NCI-H1930 (cell line): ENCODE measurements around the gene MPRIP.
A peak's percentile ranks its signal among the peaks of the same experiment; 100 is the strongest.
"Not testable (repeated sequence)": the region's sequence is repeated elsewhere in the genome, so short reads cannot be mapped to it uniquely, and the experiment has no call there.

Experiments used
- DNase-seq, 2 experiments: peaks; one replicate each; lab custom pipeline; 2025; lab: John Stamatoyannopoulos, UW

Gene MPRIP

DNA sequence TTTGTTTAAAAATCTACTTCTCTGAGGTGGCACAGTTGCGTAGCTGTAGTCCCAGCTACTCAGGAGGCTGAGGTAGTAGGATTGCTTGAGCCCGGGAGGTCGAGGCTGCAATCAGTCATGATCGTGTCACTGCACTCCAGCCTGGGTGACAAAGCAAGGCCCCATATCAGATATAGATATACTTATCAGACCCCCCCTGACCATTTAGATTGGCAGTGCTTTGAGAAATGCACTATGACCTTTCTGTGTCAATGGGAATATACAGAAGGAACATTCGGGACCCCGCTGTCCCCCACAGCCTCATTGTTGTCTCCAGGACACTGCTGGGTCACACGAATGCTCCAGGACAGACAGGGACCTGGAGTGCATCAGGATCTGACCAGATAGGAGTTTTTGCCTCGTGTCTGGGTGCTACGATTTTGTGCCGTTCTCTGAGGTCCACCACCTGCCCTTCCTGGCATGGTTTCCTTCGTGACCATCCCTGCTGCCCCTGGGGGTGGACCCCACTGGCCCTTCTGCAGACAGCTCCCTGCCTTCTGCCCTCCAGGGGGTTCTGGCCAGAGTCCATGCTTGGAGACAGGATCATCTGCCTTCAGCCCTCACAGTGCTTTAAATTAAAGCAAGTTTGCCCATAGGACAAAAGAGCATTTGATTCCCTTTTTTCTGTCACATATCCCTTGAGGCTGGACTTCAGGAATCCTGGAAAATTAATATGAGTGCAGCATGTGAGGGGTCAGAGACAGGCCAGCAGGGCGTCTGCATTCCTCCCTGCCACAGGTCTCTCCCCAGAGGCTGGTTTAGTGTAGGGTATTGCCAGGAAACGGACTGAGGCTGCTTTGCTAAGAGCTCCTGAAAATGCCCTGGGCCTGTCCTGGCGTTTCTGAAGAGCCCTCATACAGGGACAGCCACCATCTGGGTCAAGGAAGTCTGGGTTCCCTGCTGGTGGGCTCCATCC, 144.6 kb downstream of the MPRIP start:
- DNase-seq, result no peak

DNA sequence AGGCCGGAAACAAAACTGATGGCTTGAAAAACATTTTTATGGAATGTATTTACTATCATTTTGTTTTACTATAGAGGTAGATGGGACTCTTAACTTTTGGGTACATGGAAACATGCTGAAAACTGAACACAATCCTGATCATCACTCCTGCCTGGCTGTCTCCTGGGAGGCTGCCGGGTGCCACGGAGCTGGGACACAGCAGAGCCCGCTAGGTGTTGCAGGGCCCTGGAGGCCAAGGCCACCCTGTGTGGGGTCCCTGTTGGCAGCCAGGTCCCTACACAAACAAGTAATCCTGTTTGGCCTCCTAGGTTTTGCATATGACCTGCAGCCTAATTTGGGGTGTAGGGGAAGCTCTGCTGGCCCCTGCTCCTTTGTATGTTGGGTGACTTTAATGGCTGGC, 146.3 kb downstream of the MPRIP start:
- no peak for DNase-seq

DNA sequence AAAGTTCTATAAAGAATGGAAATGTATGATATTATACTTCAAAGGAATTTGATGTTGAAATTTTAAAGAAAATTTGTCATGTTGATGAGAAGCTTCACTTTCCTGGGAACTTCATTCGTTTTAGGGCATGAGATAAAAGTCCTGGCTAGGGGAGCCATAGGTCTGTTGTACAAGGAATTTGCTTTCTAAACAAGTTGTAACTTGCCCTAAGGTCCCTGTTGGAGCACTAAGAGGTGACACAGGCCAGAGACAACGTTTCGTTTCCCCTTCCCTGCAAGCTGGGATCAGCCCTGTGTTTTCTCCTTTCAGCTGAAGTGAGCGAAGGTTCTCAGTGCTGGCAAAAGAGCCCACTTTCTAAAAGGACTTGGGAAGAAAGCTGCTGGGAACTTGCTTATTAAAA, 147.3 kb downstream of the MPRIP start:
- DNase-seq, result no peak

DNA sequence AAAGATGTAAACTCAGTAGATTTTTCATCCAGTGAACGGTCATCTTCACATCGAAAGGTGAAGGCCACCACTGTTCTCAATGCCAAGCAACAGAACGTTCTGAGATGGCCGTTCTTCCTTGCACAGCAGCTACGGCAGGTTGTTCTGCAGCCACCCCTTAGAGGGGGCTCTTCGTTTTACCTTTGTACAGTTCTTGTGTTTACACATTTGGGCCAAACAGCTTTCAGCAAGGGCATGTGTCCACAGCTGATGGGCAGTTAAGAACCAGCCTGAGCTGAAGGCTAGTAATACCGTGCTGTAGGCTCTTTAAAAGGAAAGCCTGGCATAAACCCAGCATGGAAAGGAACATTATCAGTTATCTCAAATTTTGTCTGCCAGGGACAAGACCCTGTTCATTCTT, 147.9 kb downstream of the MPRIP start:
- no peak for DNase-seq

DNA sequence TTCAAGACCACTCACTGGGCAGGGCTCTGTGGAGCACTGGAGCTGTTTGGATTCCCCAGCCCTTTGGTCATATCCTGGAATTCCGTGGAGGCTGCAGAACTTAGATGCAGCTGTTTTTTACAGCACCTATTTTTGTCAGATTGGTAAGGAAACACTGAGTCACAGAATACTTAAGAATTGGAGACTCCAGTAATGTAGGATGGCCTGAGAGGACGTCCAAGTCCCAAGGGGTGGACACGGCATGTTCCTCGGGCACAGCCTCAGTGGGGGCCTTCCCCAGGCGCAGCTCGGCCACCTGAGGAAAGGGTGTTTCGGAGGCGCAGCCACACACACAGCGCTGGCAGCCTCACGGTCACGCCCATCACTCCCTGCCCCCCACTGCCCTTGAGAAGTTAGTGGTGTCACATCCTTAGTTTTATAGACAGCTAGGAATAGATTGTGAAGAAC, 149.1 kb downstream of the MPRIP start:
- no peak for DNase-seq

DNA sequence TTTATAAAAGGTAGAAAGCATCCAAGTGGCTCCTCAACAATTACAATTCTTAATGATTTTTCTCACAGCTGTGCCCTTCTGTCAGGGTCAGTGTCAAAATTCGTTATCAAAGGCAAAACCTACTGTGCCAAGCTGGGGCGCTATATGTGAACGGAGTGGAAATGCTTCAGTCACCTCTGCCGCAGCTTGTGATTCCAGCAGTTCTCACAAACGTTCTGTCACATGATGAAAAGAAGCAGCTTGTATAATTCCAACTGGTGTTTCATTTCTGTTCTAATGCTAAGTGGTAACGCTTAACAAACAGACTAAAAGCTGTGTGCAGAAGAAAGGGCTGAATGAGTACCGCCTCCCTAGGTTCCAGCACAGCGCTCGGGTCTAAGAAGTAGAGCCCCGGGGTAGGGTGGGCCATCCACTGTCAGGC, 149.7 kb downstream of the MPRIP start:
- DNase-seq, result no peak

DNA sequence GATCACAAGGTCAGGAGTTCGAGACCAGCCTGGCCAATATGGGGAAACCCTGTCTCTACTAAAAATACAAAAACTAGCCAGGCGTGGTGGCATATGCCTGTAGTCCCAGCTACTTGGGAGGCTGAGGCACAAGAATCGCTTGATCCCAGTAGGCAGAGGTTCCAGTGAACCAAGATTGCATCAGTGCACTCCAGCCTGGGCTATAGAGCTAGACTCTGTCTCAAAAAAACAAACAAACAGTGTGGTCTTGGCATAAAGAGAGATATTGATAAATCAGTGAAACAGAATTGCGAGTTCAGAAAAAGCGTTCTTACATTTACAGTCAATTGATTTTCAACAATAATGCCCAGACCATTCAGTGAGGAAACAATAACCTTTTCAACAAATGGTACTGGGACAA, 153.2 kb downstream of the MPRIP start:
- not testable (repeated sequence) for DNase-seq

DNA sequence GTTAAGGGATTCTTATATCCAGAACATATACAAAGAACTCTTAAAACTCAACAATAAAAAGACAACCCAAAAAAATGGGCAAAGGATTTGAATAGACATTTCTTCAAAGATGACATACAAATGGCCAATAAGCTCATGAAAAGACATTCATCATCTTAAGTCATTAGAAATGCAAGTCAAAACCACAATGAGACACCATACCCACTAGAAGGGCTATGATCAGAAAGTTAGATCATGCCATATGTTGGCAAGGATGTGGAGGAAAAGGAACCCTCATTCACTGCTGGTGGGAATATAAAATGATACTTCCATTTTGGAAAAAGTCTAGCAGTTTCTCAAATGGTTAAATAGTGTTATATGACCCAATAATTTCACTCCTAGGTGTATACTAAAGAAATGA, 154.5 kb downstream of the MPRIP start:
- no peak for DNase-seq

DNA sequence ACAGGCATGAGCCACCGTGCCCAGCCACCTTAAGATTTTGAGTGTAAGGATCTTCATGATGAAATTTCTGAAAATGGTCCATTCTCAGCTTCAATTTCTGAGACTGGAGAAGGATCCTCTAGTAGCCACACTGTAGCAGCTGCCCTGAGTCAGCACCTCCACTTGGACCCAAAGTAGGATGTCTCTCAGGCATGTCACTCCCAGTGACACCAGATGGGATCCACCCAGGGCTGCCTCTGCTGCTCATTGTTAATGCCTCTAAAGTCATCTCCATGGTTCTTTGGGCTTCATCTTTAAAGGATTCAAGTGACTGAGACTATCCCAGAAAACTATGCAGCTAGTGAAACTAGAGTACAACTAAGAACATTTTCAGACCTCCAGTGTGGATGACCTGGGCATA, 156.0 kb downstream of the MPRIP start:
- no peak for DNase-seq

DNA sequence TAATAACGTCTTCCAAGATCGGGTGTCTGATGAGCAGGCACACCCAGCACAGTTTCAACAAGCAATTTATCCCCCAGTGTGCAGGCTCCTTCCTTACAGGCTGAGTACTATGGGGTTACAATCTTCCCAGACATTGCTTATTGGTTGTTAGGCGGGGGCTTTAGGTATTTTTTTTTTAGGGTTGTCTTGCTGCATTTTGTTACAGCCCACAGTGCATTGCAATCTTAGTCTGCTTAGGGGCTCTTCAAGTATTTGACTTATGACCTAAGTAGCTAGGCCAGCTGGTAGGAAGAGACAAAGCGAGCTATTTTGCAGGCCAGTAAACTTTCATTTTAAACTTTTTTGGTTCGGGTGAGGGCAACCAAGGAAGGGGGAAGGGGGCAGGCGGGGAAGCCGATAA, 158.1 kb downstream of the MPRIP start:
- DNase-seq, result no peak

DNA sequence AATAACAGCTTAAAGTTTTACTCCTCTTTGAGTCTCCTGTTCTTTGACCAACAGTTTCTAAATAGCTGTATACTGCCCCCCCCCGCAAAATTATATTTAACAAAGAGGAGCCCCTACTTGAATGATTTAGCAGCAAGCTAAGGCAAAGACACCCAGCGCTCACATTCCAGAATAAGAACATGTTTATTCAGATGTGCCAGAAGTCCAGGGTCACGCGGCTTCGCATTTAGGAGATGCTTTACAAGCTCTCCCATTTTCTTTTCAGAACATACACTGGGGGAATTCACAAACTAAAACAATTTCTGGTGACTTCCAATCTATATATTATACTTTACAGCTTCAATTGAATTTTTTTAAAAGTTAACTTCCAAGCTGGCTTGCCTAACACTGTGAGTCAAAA, 158.6 kb downstream of the MPRIP start:
- DNase-seq, result no peak

DNA sequence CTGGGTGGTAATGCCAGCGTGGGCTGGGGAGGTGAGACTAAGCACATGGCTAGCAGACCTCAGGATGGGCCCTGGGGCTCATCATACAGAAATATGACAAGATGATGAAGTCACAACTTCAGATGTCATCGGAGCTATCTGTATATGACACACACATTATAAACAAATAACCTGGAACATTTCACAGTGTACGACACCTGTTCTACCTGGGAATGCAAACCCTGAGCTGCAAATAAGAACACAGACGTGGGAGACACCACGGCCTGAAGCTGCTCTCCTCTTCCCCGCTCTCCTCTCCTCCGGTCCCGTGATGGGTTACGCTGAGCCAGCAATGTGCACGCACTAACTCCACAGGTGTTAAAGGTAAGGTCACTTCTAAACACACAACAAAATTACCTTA, 159.0 kb downstream of the MPRIP start:
- DNase-seq, result no peak

DNA sequence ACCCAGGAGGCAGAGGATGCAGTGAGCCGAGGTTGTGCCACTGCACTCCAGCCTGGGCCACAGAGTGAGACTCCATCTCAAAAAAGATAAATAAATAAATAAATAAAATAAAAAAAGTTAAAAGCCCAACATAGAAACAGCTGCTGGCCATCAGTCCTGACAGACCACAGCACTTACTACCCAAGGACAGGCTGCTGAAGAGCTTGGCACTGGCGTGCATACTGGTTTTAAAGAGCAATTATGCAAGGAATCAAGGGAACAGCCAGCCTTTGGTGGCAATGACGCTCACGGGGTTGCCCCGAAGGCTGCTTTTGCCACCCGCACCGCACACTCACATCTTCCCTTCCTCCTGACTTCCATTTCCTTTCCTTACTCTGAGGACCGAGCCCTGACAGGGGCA, 159.7 kb downstream of the MPRIP start:
- no peak for DNase-seq

DNA sequence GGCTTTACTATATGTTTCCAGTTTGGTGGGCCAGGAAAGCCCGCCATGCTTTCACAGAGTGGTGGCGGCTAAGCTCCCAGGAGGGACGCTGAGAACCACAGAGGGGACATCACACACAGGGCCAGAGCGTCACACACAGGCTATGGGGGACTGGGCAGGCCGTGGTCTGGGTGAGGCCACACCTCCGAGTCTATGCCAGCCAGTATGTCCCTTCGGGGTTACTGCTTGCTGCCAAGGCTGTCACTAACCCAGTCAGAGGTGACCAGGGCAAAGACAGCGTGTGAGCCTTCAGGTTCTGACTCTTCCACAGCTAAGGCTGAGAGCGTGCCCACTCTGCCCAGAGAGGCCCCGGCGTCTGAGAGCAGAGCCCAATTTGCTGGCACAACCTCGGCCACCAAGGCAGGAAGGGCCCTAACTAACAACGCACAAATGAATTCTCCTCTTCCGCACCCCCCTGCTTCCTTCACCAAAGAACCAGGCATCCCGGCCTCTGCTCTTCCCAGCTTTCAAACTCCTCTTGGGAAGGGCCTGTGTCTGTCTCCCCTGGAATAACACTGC, 161.0 kb downstream of the MPRIP start:
- no peak for DNase-seq

DNA sequence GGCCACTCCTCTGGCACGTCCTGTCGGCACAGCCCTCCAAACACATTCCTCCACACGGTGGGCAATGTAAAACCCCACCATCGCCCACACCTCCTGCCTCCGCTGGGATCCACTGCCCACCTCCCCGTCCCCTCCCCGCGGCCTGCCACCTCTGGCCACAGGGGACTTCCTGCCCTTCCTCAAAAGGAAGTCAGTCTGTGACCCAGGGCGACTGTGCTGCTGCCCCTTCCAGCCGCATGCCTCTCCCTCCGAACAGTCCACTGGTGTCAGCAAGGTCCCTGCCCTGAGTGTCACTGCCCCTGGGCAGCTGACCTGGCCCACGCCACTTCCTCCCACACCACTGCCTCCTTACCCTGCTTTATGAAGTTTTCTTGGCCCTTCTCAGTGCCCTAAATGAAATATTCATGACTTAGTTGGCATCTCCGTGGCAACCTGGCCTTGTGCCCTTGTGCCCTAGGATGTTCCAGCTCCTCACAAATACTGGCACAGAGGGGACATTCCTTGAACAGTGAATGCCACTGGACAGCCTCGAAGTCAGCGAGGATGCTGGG, 161.9 kb downstream of the MPRIP start:
- no peak for DNase-seq

DNA sequence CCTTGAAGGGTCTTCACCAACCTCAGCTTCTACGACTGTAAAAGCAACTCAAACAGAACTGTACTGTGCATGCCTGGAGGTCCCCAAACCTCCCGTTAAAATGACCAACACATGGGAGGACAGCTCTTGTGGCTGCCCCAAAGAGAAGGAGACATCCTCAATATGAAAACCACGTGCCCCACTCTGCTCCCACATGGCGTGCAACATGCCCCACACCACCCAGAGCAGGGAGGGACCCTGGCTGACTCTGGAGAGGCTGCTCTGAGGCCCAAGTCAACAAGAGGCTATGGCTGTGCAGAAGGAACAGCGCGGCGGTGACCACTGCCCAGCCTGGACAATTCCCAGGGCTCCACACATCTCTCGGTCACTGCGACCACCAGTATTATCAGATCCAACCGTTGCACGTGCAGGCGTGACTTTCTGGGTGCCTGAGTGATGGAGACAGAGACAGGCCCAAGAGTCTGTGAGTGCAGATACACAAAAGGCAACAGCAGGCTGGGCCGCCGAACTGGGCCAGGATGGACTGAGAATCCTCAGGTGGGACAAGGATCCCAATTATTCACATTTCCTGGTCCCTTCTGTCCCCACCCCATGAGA, 162.5 kb downstream of the MPRIP start:
- DNase-seq, result no peak

DNA sequence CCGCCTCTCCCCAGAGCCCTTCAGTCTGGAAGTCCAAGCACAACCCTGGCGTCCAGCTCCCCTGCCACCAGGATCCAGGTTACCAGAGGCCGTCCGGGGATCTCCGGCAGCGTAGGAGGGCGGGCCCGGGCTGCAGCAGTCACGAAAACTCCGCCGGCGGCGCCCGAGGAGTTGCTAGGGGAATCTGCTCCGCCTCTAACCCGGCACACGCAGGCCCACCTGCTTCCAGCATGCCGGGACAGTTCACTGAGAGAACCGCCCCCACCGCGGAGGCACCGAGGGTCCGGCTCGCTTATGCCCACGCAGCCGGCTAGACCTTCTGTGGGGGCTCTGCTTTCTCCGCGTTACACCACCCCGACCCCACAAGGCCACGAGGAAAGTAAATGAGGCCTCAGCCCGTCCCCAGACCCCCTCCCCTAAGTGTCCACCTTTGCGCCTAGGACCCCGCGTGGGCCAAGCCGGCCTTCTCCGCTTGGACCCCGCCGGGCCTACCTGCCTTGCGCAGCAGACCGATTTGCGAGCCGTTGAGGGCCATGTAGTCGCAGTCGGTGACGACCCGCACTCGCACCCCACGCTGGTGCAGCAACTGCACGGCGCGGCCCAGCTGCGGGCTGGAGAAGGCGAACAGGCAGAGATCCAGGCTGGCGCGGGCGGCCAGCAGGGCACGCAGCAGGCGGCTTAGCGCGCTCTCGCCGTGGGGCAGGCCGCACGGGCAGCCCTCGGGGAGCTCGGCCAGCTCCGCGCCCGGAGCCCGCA, 163.3 kb downstream of the MPRIP start:
- no peak for DNase-seq

DNA sequence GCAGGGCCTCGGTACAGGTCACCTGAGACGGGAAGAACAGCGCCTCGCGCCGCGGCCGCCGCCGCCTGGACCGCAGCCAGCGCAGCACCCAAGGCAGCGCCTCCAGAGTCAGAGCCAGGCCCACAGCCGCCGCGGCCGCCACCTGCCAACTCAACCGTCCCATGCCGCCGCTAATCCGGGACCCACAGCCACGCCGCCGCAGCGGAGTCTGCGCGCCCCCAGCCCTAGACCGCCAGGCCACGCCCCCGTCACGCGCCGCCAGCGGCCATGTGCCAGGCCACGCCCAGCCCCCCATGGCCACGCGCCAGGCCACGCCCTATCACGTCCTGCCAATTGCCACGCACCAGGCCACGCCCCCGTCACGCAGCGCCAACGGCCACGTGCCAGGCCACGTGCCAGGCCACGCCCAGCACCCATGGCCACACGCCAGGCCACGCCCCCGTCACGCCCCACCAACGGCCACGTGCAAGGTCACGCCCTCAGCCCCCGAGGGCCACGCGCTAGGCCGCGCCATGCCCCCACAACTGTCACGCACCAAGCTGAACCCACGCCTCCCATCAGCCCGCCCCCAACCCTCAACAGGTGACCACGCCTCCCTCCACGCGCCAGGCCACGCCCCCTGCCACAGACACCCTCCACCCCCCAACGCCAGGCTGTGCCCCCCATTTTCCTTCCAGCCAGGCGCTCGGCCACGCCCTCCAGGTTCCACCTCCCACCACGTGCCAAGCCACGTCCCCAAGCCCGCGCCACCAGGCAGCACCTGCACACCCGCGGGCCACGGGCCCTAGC, 164.1 kb downstream of the MPRIP start, which contains the start of gene PLD6:
Gene PLD6 (minus strand): TSS at position 210 of the 789 bp plus-strand sequence. CDS start 47 bp downstream, at position 163.
- DNase-seq, result peak; percentile 60 to 62

DNA sequence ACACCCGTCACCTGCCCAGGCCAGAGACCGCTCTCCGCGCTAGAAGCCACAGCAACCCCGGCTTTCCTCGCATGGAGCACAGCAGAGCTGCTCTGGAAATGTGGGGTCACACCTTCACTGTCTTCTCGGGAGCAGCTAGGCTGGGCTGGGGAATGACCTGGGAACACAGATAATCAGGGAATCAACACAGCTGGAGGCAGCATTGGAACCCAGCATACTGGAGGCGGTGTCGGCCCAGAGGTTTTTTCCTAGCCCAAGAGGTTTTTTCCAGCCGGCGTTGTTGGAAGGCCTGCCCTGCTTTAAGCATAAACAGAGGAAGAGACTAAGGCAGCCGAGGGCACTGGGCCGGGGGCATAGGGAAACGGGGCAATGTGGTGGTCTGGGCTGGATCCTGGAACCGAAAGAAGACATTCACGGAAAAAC, 164.7 kb downstream of the MPRIP start:
- peak in 1 of 2 experiments; percentile 16 for DNase-seq

DNA sequence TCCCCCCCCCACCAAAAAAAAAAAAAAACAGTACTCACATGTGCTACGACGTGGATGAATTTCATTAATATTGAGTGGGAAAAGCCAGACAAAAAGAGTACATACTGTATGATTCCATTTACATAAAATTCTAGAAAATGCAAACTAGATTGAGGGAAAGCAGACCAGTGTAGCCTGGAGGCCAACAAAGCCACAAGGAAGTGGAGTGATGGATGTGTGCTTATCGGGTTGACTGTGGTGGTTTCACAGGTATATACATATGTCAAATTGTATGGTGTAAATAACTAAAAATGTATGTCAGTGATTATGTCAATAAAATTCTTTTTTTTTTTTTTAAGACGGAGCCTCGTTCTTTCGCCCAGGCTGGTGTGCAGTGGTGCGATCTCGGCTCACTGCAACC, 165.7 kb downstream of the MPRIP start:
- DNase-seq, result no peak

DNA sequence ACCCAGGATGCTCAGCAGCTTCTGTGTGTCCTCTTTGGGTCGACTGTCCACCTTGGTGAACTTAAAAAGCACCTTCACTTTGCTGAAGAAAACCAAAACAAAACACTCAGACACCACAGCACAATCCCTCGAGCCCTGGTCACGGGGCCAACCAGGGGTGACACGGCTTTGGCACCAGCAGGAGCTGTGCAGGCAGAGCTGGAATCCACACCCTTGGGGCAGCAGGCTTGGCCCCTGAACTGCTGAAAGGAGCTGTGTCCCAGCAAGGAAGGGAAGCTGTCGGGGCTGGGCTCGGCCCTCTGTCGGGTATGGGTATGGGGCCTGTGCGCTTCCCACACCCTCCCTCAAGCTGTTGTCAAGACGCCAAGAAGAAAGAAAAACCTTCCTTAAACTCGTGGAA, 171.5 kb downstream of the MPRIP start:
- DNase-seq, result no peak
